Measurements from ENCODE around the gene SLCO1B1.
"Not testable (repeated sequence)": the region's sequence is repeated elsewhere in the genome, so short reads cannot be mapped to it uniquely, and the experiment has no call there.

The SLCO1B1 gene, protein sequence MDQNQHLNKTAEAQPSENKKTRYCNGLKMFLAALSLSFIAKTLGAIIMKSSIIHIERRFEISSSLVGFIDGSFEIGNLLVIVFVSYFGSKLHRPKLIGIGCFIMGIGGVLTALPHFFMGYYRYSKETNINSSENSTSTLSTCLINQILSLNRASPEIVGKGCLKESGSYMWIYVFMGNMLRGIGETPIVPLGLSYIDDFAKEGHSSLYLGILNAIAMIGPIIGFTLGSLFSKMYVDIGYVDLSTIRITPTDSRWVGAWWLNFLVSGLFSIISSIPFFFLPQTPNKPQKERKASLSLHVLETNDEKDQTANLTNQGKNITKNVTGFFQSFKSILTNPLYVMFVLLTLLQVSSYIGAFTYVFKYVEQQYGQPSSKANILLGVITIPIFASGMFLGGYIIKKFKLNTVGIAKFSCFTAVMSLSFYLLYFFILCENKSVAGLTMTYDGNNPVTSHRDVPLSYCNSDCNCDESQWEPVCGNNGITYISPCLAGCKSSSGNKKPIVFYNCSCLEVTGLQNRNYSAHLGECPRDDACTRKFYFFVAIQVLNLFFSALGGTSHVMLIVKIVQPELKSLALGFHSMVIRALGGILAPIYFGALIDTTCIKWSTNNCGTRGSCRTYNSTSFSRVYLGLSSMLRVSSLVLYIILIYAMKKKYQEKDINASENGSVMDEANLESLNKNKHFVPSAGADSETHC

GRCh38 chr12:21130998-21131397 is at the start of gene SLCO1B1:
Gene SLCO1B1, plus strand, starts transcription at chr12:21131194. Its CDS starts 10,381 bp downstream, at chr12:21141575.
- no peak for FAIRE-seq

- FAIRE-seq: not testable (repeated sequence)
Measured at GRCh38 chr12:21084753-21085152, 46.2 kb upstream of the SLCO1B1 start.

- no peak for FAIRE-seq
Measured at GRCh38 chr12:21111732-21112131, 19.3 kb upstream of the SLCO1B1 start.

- no peak for FAIRE-seq
Measured at GRCh38 chr12:21113266-21113665, 17.7 kb upstream of the SLCO1B1 start.

- FAIRE-seq: no peak
Measured at GRCh38 chr12:21117995-21118394, 13.0 kb upstream of the SLCO1B1 start.

- no peak for FAIRE-seq
Measured at GRCh38 chr12:21118760-21119159, 12.2 kb upstream of the SLCO1B1 start.

GRCh38 chr12:21129351-21129750 is 1.6 kb upstream of the SLCO1B1 start:
- FAIRE-seq: no peak

DNA sequence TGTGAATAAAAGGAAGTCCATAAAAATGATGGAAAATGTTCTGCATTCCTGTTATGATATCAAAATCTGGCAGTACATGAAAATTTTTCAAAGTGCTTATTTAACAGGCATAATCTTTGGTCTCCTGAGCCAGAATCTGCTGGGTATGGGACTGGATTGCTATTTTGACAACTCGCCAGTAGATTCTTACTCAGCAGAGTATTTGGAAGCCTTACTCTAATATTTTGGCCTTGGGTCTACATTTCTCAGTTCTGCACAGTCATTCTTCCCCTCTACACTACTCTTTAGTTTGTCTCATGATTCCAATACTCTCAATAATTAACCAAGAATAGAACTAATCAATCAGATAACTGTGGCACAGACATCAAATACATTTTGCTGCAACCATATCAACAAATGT is 1.1 kb upstream of the SLCO1B1 start:
- no peak for FAIRE-seq

DNA sequence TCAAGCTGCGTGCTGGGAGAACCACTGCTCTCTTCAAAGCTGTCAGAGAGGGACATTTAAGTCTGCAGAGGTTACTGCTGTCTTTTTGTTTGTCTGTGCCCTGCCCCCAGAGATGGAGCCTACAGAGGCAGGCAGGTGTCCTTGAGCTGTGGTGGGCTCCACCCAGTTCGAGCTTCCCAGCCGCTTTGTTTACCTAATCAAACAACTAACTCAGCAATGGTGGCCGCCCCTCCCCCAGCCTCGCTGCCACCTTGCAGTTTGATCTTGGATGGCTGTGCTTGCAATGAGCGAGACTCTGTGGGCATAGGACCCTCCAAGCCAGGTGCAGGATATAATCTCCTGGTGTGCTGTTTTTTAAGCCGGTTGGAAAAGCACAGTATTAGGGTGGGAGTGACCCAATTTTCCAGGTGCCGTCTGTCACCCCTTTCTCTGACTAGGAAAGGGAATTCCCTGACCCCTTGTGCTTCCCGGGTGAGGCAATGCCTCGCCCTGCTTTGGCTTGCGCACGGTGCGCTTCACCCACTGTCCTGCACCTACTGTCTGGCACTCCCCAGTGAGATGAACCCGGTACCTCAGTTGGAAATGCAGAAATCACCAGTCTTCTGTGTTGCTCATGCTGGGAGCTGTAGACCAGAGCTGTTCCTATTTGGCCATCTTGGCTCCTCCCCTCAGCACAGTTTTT is 6.5 kb downstream of the SLCO1B1 start:
- not testable (repeated sequence) for FAIRE-seq

DNA sequence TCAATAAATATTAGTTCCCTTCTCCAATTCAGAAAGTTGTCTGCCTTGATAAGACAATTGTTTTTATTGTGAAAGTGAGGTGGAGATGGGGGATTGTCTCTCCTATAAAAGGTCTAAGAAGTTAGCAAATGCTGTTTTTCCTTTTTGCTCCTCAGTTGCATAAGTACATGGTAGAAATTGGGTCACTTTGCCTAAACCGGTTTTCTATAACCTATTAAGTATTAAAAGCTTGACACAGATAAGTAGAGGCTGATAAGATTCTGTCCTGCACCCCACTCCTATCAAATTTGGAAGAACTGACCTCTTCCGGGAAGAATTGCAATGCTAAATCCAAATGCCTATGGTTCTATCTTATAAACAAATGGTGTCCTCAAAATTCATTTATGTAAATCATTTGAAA is 7.0 kb downstream of the SLCO1B1 start:
- no peak for FAIRE-seq

- FAIRE-seq: no peak
Measured at GRCh38 chr12:21144309-21144708, 13.3 kb downstream of the SLCO1B1 start.

DNA sequence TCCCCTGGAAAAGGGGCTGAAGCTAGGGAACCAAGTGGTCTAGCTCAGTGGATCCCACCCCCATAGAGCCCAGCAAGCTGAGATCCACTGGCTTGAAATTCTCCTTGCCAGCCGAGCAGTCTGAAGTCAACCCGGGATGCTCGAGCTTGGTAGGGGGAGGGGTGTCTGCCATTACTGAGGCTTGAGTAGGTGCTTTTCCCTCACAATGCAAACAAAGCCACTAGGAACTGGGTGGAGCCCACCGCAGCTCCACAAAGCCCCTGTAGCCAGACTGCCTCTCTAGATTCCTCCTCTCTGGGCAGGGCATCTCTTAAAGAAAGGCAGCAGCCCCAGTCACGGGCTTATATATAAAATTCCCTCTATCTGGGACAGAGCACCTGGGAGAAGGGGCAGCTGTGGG is 18.9 kb downstream of the SLCO1B1 start:
- FAIRE-seq: not testable (repeated sequence)

- FAIRE-seq: no peak
Measured at GRCh38 chr12:21151184-21151583, 20.2 kb downstream of the SLCO1B1 start.

DNA sequence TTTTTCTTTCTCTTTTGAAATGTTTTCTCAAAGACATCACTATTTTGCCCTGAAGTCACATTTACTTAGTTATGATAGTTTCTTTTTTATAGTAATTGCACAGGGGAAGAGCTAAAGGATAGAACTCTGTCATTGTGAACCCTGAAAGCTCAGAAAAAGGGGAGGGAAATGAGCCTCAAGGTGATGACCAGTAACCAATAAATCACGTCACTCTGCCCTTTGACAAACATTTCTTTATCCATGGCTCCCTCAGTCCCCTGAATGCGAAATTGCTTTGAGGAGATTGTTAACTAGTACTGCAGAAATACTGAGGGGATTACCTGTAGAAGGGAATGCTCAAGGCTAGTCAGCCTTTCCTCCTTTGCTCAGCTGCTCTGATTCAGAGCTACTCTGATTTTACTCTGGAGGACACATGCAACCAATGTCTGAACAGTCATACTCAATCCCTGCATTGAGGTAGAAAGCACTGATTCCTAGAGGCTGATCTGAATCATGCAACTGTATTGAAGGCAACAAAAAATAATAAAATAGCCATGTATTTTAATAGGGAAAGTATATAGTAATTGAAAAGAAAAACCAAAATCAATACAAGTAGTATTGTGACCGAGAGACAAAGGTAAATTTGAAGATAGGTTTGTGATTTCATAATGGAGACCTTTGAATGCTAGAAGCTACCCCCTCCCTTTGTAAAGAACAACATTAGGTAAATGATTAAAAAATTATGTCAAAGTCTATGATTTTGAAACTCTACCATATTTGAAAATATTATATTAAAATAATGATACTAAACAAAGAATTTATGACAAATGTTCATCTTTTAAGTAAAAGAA is 24.7 kb downstream of the SLCO1B1 start:
- no peak for FAIRE-seq

- FAIRE-seq: no peak
Measured at GRCh38 chr12:21165048-21165447, 34.1 kb downstream of the SLCO1B1 start.

DNA sequence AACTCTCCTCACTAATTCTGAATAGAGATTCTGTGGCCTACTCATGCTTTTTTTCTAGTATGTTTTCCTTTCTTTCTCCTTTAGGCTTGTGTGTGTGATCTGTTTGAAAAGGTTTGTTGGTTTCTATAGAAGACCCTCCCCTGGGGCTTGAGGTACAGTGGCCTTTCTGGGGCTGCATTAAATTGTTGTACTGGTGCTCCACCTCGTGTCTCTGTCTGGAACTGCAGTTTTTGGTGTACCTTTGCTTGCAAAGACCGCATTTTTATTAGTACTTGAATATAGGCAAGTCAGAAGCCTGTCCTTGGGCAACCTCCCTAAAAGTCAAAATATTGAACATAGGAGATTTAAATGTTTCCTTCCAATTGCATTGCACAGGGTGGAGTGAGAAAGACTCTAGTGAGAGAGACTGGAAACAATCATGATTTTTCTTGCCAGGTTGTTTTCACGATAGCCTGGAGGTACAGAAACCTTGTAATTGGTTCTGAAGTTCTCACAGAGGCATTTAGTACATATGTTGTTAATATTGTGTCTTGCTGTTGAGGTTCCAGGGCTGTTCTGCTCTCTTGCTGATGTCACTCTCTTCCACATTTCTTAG is 39.0 kb downstream of the SLCO1B1 start:
- FAIRE-seq: no peak

GRCh38 chr12:21172079-21172478 is 41.1 kb downstream of the SLCO1B1 start:
- FAIRE-seq: no peak

GRCh38 chr12:21183721-21184275 is 52.8 kb downstream of the SLCO1B1 start:
- no peak for FAIRE-seq

DNA sequence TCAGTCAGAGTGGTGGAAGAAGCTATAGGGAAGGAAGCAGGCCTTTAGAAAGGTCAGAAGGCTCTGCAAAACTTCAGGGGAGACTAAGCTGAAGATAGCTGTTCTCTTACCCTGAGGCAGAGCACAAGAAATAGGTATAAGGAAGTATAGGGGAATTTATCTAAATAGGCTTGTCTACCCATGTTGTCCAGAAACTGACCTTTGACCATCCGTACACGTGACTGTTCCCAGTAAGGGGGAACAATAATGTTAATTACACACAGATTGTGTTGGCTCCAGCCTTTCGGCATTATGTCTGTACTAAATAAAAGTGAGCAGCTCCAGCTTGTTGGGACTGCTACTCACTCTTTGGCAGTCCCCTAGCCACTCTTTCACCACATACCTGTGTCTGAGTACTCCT is 59.0 kb downstream of the SLCO1B1 start:
- FAIRE-seq: no peak

- FAIRE-seq: not testable (repeated sequence)
Measured at GRCh38 chr12:21214433-21214832, 83.4 kb downstream of the SLCO1B1 start.

GRCh38 chr12:21219206-21219605 is 88.2 kb downstream of the SLCO1B1 start:
- FAIRE-seq: no peak

DNA sequence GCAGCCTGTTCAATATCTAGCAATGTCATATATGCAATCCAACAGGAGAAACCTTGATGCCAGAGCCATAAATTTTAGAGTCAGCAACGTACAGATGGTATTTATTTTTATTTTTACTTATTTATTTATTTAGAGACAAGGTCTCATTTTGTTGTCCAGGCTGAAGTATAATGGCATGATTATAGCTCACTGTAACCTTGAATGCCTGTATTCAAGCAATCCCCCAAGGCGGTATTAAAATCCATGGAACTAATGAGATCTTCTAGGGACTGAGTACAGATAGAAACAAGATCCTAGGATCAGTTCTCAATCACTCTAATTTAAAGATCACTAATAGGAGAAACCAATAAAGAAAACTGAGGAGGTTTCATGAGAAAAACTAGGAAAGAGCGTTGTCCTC is 89.3 kb downstream of the SLCO1B1 start:
- no peak for FAIRE-seq
